Hematopoietic multipotent progenitor cell treated with erythropoietin and hydrocortisone succinate and interleukin-3 and kit ligand, for 4 days (in vitro differentiated cells): Measurements from ENCODE around the gene PTPRT.
"Not testable (repeated sequence)": the region's sequence is repeated elsewhere in the genome, so short reads cannot be mapped to it uniquely, and the experiment has no call there.

Source experiments
- DNase-seq: peaks from one replicate; pipeline ENCODE4 v3.0.0-alpha.2; 2015

PTPRT gene

GRCh38 chr20:42901689-42902440 lies 287.8 kb downstream of the PTPRT start:
- DNase-seq: no peak

- DNase-seq: not testable (repeated sequence)
Measured at GRCh38 chr20:42900764-42901163, 288.9 kb downstream of the PTPRT start.

- DNase-seq: no peak
Measured at GRCh38 chr20:42895020-42895419, 294.7 kb downstream of the PTPRT start.

- DNase-seq: no peak
Measured at GRCh38 chr20:42894483-42894882, 295.2 kb downstream of the PTPRT start.

GRCh38 chr20:42889517-42889916 lies 300.2 kb downstream of the PTPRT start:
- no peak for DNase-seq

GRCh38 chr20:42887281-42887680 lies 302.4 kb downstream of the PTPRT start:
- no peak for DNase-seq

- DNase-seq: no peak
Measured at GRCh38 chr20:42886801-42887200, 302.9 kb downstream of the PTPRT start.

GRCh38 chr20:42886046-42886445 lies 303.7 kb downstream of the PTPRT start:
- DNase-seq: no peak

- no peak for DNase-seq
Measured at GRCh38 chr20:42875581-42875980, 314.1 kb downstream of the PTPRT start.

GRCh38 chr20:42873259-42873658 lies 316.4 kb downstream of the PTPRT start:
- DNase-seq: no peak

GRCh38 chr20:42864116-42864515 lies 325.6 kb downstream of the PTPRT start:
- no peak for DNase-seq

GRCh38 chr20:42862446-42862845 lies 327.3 kb downstream of the PTPRT start:
- DNase-seq: no peak

GRCh38 chr20:42857446-42857845 lies 332.3 kb downstream of the PTPRT start:
- DNase-seq: no peak

GRCh38 chr20:42855896-42856295 lies 333.8 kb downstream of the PTPRT start:
- DNase-seq: no peak

- no peak for DNase-seq
Measured at GRCh38 chr20:42852691-42853090, 337.0 kb downstream of the PTPRT start.

- DNase-seq: no peak
Measured at GRCh38 chr20:42846784-42847490, 342.8 kb downstream of the PTPRT start.

GRCh38 chr20:42844751-42845150 lies 345.0 kb downstream of the PTPRT start:
- no peak for DNase-seq

- DNase-seq: no peak
Measured at GRCh38 chr20:42837456-42837855, 352.2 kb downstream of the PTPRT start.

- no peak for DNase-seq
Measured at GRCh38 chr20:42836339-42836738, 353.4 kb downstream of the PTPRT start.

- DNase-seq: no peak
Measured at GRCh38 chr20:42807876-42808275, 381.8 kb downstream of the PTPRT start.

- DNase-seq: no peak
Measured at GRCh38 chr20:42795111-42795695, 394.5 kb downstream of the PTPRT start.

GRCh38 chr20:42792052-42792451 lies 397.7 kb downstream of the PTPRT start:
- DNase-seq: no peak

GRCh38 chr20:42790111-42790510 lies 399.6 kb downstream of the PTPRT start:
- DNase-seq: no peak

- DNase-seq: no peak
Measured at GRCh38 chr20:42788707-42789106, 401.0 kb downstream of the PTPRT start.
